K562 (cell line): Measurements from ENCODE around the gene FBXO22. TPM values are rescaled to one million over a fixed set of nuclear protein-coding genes. Genes with fewer than 3 reads are reported as not detected.

Source experiments
- ATAC-seq: fragments of 200-7000 bp; cut with Tn5 transposase; 3 replicates; pipeline ENCODE4 v1.9.1; 2020; ENCODE audit warnings: moderate library complexity
- BruUV-seq: library from RNA; stranded (reverse); fragments of 400-500 nt; replicated peaks from 2 replicates; lab custom pipeline; 2021; lab: Mats Ljungman, UMichigan
- CTCF ChIA-PET: fragments of 300-600 bp; formaldehyde crosslinking; extraction: SDS; loops from one replicate; lab custom pipeline; 2021; ENCODE audit warnings: low intra/inter-chr PET ratio; lab: Yijun Ruan, JAX
- POLR2A ChIA-PET: fragments of 300-600, 350-650 bp; sonication (Branson Sonifier 250); formaldehyde crosslinking; extraction: SDS; loops from one replicate; lab custom pipeline; 2021; ENCODE audit warnings: antibody characterized with exemption, inconsistent platforms; lab: Yijun Ruan, JAX
- DNase-seq, 4 experiments: peaks; one replicate each; pipeline versions ENCODE4 v3.0.0 to v3.0.0-alpha.2; 2011 to 2018; ENCODE audit warnings: low spot score in 3 of 4, mixed read lengths in 3 of 4; ENCODE audit errors: extremely low read depth in 1 of 4
- FAIRE-seq: peaks from 2 replicates; lab custom pipeline; 2011; peaks lifted over from hg19 to GRCh38; lab: Jason Lieb, UNC
- H2AFZ ChIP-seq: 2 replicates; pipeline ENCODE4 v1.6.0; 2011; ENCODE audit warnings: low read depth, low read length, control low read depth, inconsistent platforms
- H3K27ac ChIP-seq: fragments of 200-600 bp; 3 replicates; pipeline ENCODE4 v1.8.0; 2011; ENCODE audit warnings: low read depth, mild to moderate bottlenecking, control low read depth, inconsistent platforms, low read length, moderate library complexity, mixed read lengths; ENCODE audit errors: extremely low read depth
- H3K27me3 ChIP-seq, 2 experiments: fragments of 300-600 bp in 1 of 2; 2 replicates in 1 of 2; 3 replicates in 1 of 2; pipeline versions ENCODE4 v1.6.0 to v1.8.0; 2011; ENCODE audit warnings: inconsistent platforms in 2 of 2, low read length in 2 of 2, mild to moderate bottlenecking in 1 of 2, mixed read lengths in 1 of 2, moderate library complexity in 1 of 2; ENCODE audit not compliant: control insufficient read depth in 2 of 2, insufficient read depth in 2 of 2
- H3K36me3 ChIP-seq: fragments of 300-600 bp; 3 replicates; pipeline ENCODE4 v1.8.0; 2011; ENCODE audit warnings: mild to moderate bottlenecking, low read length, inconsistent platforms; ENCODE audit not compliant: control insufficient read depth, insufficient read depth
- H3K4me1 ChIP-seq, 2 experiments: fragments of 200-600 bp in 1 of 2; replicated peaks in 1 of 2; 2 replicates in 1 of 2; 3 replicates in 1 of 2; pipeline versions ENCODE4 v1.5.1 to v1.8.0; 2011; ENCODE audit warnings: inconsistent platforms in 2 of 2, low read length in 2 of 2, mild to moderate bottlenecking in 1 of 2, mixed read lengths in 1 of 2, moderate library complexity in 1 of 2; ENCODE audit not compliant: control insufficient read depth in 2 of 2, insufficient read depth in 2 of 2
- H3K4me2 ChIP-seq: 2 replicates; pipeline ENCODE4 v1.6.1; 2011; ENCODE audit warnings: low read length, control low read depth, inconsistent platforms, mixed read lengths; ENCODE audit not compliant: insufficient read depth
- H3K4me3 ChIP-seq: fragments of 200-600 bp; sonication (generic), shearing (Covaris generic); 2 replicates; pipeline ENCODE4 v1.5.1; 2016; ENCODE audit warnings: control low read depth, inconsistent platforms
- H3K79me2 ChIP-seq: fragments of 200-600 bp; 3 replicates; pipeline ENCODE4 v1.8.0; 2011; ENCODE audit warnings: low read length, inconsistent platforms; ENCODE audit not compliant: control insufficient read depth, insufficient read depth
- H3K9ac ChIP-seq, 2 experiments: 2 replicates each; pipeline versions ENCODE4 v1.6.0 to v1.6.1; 2011; ENCODE audit warnings: low read depth in 2 of 2, low read length in 2 of 2, control low read depth in 1 of 2, inconsistent platforms in 1 of 2, mild to moderate bottlenecking in 1 of 2, mixed read lengths in 1 of 2; ENCODE audit not compliant: insufficient read depth in 1 of 2
- H3K9me1 ChIP-seq: one replicate; pipeline ENCODE4 v1.6.0; 2011; ENCODE audit warnings: inconsistent platforms, mild to moderate bottlenecking, low read length, moderate library complexity; ENCODE audit not compliant: control insufficient read depth, insufficient read depth
- H3K9me3 ChIP-seq: replicated peaks from 2 replicates; pipeline ENCODE4 v1.5.1; 2011; ENCODE audit warnings: low read depth, low read length, inconsistent platforms; ENCODE audit not compliant: control insufficient read depth, insufficient read depth
- H4K20me1 ChIP-seq: replicated peaks from 2 replicates; pipeline ENCODE4 v1.6.1; 2011; ENCODE audit warnings: low read length, inconsistent platforms, mixed read lengths; ENCODE audit not compliant: control insufficient read depth, insufficient read depth
- BCOR ChIP-seq: fragments of 450-650 bp; IDR thresholded peaks from 2 replicates; pipeline ENCODE4 v1.6.1; 2016
- KLF1 ChIP-seq: fragments of 450-650 bp; IDR thresholded peaks from 2 replicates; pipeline ENCODE4 v1.6.1; 2016; ENCODE audit warnings: missing genetic modification characterization, missing compliant biosample characterization
- MTF1 ChIP-seq: fragments of 250-450 bp; sonication (Bioruptor Pico); IDR thresholded peaks from 2 replicates; pipeline ENCODE4 v1.9.0; 2021; ENCODE audit warnings: moderate library complexity, mild to moderate bottlenecking, inconsistent platforms, borderline replicate concordance
- NFE2L1 ChIP-seq: fragments of 450-650 bp; IDR thresholded peaks from 2 replicates; pipeline ENCODE4 v1.6.1; 2016; ENCODE audit warnings: missing genetic modification characterization, low read depth, mild to moderate bottlenecking, missing compliant biosample characterization, moderate library complexity, borderline replicate concordance
- PRMT5 ChIP-seq: sonication (generic); formaldehyde crosslinking; IDR thresholded peaks from 2 replicates; pipeline ENCODE4 v1.5.0; 2020; ENCODE audit warnings: missing genetic modification reagents
- RBBP5 ChIP-seq: fragments of 200-600 bp; sonication (generic); IDR thresholded peaks from 2 replicates; pipeline ENCODE4 v1.6.1; 2012; ENCODE audit warnings: borderline replicate concordance, mild to moderate bottlenecking, low read length, control low read depth, inconsistent platforms; ENCODE audit not compliant: insufficient read depth, poor library complexity, severe bottlenecking
- RUNX1 ChIP-seq: sonication (generic); IDR thresholded peaks from 2 replicates; pipeline ENCODE4 v1.6.1; 2016; ENCODE audit warnings: antibody characterized with exemption, low read depth
- ZBED1 ChIP-seq: IDR thresholded peaks from 2 replicates; pipeline ENCODE4 v1.6.1; 2014
- ZMIZ1 ChIP-seq, 2 experiments: fragments of 150-350 bp in 1 of 2; IDR thresholded peaks; 2 replicates each; pipeline ENCODE4 v1.6.1; 2012 to 2016; ENCODE audit warnings: low read depth in 2 of 2, low read length in 2 of 2, mild to moderate bottlenecking in 1 of 2, moderate library complexity in 1 of 2
- WGBS: fragments of 100-300 bp; shearing (Covaris generic); methylation state at CpG from one replicate; pipeline ENCODE4 v1.1.6; 2016; ENCODE audit warnings: low coverage, mixed read lengths; ENCODE audit not compliant: insufficient coverage; ENCODE audit errors: missing lambda C conversion rate; 5-methylcytosine and 5-hydroxymethylcytosine counted together
- in situ Hi-C: fragments of 300-500 bp; cut with MboI; formaldehyde crosslinking; loops from 4 replicates; pipeline ENCODE4 v1.15.0; 2018; ENCODE audit warnings: inconsistent platforms, mixed read lengths
- intact Hi-C: fragments of 100-400 bp; cut with micrococcal nuclease; formaldehyde crosslinking; loops from 2 replicates; pipeline ENCODE4 v1.14.2; 2022
- polyA plus RNA-seq, 8 experiments: library from polyadenylated mRNA; depleted of rRNA in 4 of 8; stranded (reverse) in 5 of 8; unstranded in 3 of 8; fragments of >200 nt; fragmentation: Nextera tagmentation in 2 of 8; fragmentation: Illumina TruSeq in 1 of 8; extraction: Ambion mirVana in 2 of 8; extraction: Trizol in 1 of 8; gene quantifications; 2 replicates each; pipeline versions ENCODE4 v1.2.1 to v1.2.3, GENCODE V29; 2011 to 2014; ENCODE audit warnings: inconsistent platforms in 1 of 8, missing spikeins in 1 of 8
- total RNA-seq, 7 experiments: library from RNA; depleted of rRNA in 6 of 7; stranded (reverse); fragments of >200 nt in 6 of 7; fragmentation: Illumina TruSeq in 2 of 7; extraction: Trizol in 2 of 7; gene quantifications; 2 replicates each; pipeline versions ENCODE4 v1.2.1 to v1.2.3, GENCODE V29; 2011 to 2021; ENCODE audit warnings: low replicate concordance in 1 of 7
- TF ChIP-seq, protein P1 (sequence below): fragments of 450-650 bp; IDR thresholded peaks from 2 replicates; pipeline ENCODE4 v1.7.1; 2018; ENCODE audit warnings: mild to moderate bottlenecking, low read depth; ENCODE audit not compliant: partially characterized antibody
- TF ChIP-seq, protein P2 (sequence below), 2 experiments: IDR thresholded peaks in 1 of 2; conservative IDR thresholded peaks in 1 of 2; 2 replicates each; pipeline ENCODE4 v1.6.1; 2016; ENCODE audit warnings: low read depth in 2 of 2, mild to moderate bottlenecking in 1 of 2, missing compliant biosample characterization in 1 of 2, missing genetic modification characterization in 1 of 2, moderate library complexity in 1 of 2

The FBXO22 gene
- total and polyA plus RNA-seq, 9 of the 15 experiments (the other 6 are each of a cell fraction or from before 2014, with no cell fraction given), result 24.4 to 99.4 (median 66.5) TPM

GRCh38 chr15:75929799-75930565 is 26.3 kb downstream of the FBXO22 start:
- intact Hi-C loops, result loop anchor here (10.0 kb wide), 2 partner anchors 215 to 245 kb away; no protein-coding TSS in a partner anchor
- TF ChIP-seq, protein P1, sequence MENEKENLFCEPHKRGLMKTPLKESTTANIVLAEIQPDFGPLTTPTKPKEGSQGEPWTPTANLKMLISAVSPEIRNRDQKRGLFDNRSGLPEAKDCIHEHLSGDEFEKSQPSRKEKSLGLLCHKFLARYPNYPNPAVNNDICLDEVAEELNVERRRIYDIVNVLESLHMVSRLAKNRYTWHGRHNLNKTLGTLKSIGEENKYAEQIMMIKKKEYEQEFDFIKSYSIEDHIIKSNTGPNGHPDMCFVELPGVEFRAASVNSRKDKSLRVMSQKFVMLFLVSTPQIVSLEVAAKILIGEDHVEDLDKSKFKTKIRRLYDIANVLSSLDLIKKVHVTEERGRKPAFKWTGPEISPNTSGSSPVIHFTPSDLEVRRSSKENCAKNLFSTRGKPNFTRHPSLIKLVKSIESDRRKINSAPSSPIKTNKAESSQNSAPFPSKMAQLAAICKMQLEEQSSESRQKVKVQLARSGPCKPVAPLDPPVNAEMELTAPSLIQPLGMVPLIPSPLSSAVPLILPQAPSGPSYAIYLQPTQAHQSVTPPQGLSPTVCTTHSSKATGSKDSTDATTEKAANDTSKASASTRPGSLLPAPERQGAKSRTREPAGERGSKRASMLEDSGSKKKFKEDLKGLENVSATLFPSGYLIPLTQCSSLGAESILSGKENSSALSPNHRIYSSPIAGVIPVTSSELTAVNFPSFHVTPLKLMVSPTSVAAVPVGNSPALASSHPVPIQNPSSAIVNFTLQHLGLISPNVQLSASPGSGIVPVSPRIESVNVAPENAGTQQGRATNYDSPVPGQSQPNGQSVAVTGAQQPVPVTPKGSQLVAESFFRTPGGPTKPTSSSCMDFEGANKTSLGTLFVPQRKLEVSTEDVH, result no peak
- no peak for TF ChIP-seq BCOR
- no peak for TF ChIP-seq RBBP5
- TF ChIP-seq NFE2L1 (tag), result no peak
- no peak for TF ChIP-seq MTF1 (CRISPR knock-in tag)
- no peak for TF ChIP-seq PRMT5
- no peak for TF ChIP-seq ZMIZ1 (IDR thresholded peaks at IDR 0.05; ENCODE audit: low read depth in 2 of 2, low read length in 2 of 2)
- no peak for TF ChIP-seq ZBED1
- TF ChIP-seq RUNX1, result no peak
- TF ChIP-seq KLF1 (tag), result no peak
- TF ChIP-seq, protein P2, sequence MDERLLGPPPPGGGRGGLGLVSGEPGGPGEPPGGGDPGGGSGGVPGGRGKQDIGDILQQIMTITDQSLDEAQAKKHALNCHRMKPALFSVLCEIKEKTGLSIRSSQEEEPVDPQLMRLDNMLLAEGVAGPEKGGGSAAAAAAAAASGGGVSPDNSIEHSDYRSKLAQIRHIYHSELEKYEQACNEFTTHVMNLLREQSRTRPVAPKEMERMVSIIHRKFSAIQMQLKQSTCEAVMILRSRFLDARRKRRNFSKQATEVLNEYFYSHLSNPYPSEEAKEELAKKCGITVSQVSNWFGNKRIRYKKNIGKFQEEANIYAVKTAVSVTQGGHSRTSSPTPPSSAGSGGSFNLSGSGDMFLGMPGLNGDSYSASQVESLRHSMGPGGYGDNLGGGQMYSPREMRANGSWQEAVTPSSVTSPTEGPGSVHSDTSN (CRISPR knock-in tag; IDR thresholded peaks at IDR 0.05; ENCODE audit: low read depth), result no peak
- TF ChIP-seq, protein P2 (tag; conservative IDR thresholded peaks at IDR 0.05; ENCODE audit: low read depth), result peak; percentile 69

More at GRCh38 chr15:75929799-75930565, 26.3 kb downstream of the FBXO22 start:
- Histone ChIP-seq H3K4me2 (no peak overlapping the region), H3K9ac (no peak overlapping the region), H3K4me1 (peaks cover 0 to 15% of the 10 kb centered on the region in 2 experiments; a peak in 2 of 5 replicates), H3K27me3 (no peaks in the 10 kb centered on the region), H3K36me3 (peaks cover 87% of the 10 kb centered on the region), H3K27ac (no peak overlapping the region), H2AFZ (no peak overlapping the region), H3K9me1 (no peaks in the 10 kb centered on the region), H3K9me3 (no peaks in the 10 kb centered on the region), H3K4me3 (no peak overlapping the region), H4K20me1 (no peaks in the 10 kb centered on the region), H3K79me2 (0 out of 3 replicates have a peak, but pooled peaks cover 6% of the 10 kb centered on the region)
- in situ Hi-C loops, result loop anchor here (5.0 to 10.0 kb wide), 2 partner anchors 243 to 615 kb away; no protein-coding TSS in a partner anchor
- ChIA-PET CTCF (interaction anchor here (0.6 to 2.1 kb wide), 3 partner anchors 202 to 221 kb away, joined by 4 to 14 read pairs (median 7); no protein-coding TSS in a partner anchor), POLR2A (no interaction called here)
- no TSS peak for BruUV-seq
- WGBS, result 41% methylated on average over 5 of the region's 5 CpGs
- FAIRE-seq, result peak; percentile 37
- DNase-seq, result peak in 2 of 4 experiments; percentile 19 to 72
- ATAC-seq, result no peak
